ENCODE data around the gene ERVFRD-1.

The ERVFRD-1 gene

DNA sequence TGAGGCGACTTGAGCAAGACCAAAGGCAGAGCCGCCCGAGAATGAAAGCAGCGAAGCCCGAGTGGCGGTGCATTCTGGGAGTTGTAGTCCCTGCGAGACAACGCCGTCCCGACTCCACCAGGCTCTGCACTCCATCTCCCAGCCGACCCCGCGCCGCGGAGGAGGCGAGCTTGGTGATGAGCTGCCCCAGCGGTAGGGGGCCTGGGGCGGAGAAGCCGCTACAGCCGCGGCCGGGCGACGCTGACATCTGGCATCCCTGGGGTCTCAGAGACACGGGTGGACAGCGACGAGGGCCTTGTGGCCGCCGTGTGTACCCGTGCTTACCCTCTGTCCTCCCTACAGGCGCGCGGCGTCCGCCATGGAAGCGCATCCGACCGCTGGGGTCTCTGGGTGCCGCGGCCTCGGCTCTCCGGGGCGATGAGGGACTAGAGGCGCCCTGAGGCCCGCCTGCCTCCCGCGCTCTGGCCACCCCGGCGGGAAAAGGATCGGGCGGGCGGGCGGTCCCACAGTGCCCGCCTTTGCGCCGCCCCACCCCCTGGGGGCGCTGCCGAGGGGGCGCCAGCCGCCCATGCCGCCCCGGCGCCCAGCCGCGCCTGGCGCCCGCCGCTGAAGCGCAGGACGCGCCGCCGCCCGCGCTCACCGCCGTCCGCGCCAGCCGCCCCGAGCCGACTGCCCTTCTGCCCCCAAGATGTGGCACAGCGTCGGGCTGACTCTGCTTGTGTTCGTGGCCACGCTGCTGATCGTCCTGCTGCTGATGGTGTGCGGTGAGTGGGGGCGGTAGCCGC lies 17.7 kb downstream of the ERVFRD-1 start, which contains the start of gene SMIM13 (continued):
- TF ChIP-seq, protein P1, sequence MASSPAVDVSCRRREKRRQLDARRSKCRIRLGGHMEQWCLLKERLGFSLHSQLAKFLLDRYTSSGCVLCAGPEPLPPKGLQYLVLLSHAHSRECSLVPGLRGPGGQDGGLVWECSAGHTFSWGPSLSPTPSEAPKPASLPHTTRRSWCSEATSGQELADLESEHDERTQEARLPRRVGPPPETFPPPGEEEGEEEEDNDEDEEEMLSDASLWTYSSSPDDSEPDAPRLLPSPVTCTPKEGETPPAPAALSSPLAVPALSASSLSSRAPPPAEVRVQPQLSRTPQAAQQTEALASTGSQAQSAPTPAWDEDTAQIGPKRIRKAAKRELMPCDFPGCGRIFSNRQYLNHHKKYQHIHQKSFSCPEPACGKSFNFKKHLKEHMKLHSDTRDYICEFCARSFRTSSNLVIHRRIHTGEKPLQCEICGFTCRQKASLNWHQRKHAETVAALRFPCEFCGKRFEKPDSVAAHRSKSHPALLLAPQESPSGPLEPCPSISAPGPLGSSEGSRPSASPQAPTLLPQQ (tag by site-specific recombination; IDR thresholded peaks at IDR 0.05): peak; percentile 76
- TF ChIP-seq HOXD13 (CRISPR knock-in tag; IDR thresholded peaks at IDR 0.05; ENCODE audit: borderline replicate concordance) (no peak), RBAK (tag by site-specific recombination; IDR thresholded peaks at IDR 0.05) (no peak), ZNF391 (tag by site-specific recombination; IDR thresholded peaks at IDR 0.05; ENCODE audit: borderline replicate concordance, low read depth) (peak; percentile 69; the same call in 1 of the 2 replicates), ZNF843 (tag by site-specific recombination; IDR thresholded peaks at IDR 0.05) (peak; percentile 82), ZNF48 (tag by site-specific recombination; IDR thresholded peaks at IDR 0.05) (no peak), ZNF473 (tag by site-specific recombination; IDR thresholded peaks at IDR 0.05) (no peak), ZNF140 (tag by site-specific recombination; IDR thresholded peaks at IDR 0.05) (no peak), ZNF701 (tag by site-specific recombination; IDR thresholded peaks at IDR 0.05) (no peak), ZNF302 (tag by site-specific recombination; IDR thresholded peaks at IDR 0.05; ENCODE audit: low read depth) (no peak), ZNF2 (tag by site-specific recombination; IDR thresholded peaks at IDR 0.05) (peak; percentile 81), ZNF169 (tag by site-specific recombination; IDR thresholded peaks at IDR 0.05) (no peak), ZFP69B (tag by site-specific recombination; IDR thresholded peaks at IDR 0.05) (peak; percentile 86), KLF9 (tag by site-specific recombination; IDR thresholded peaks at IDR 0.05; ENCODE audit: low read depth) (no peak), ZNF248 (tag by site-specific recombination; IDR thresholded peaks at IDR 0.05) (no peak), ZNF76 (tag by site-specific recombination; IDR thresholded peaks at IDR 0.05; ENCODE audit: borderline replicate concordance, low read depth) (peak; percentile 99), ZNF623 (tag by site-specific recombination; IDR thresholded peaks at IDR 0.05) (no peak; the same call in 1 of the 2 replicates), SETDB1 (IDR thresholded peaks at IDR 0.05; ENCODE audit: insufficient read length, low read length) (no peak)
- TF ChIP-seq, protein P2, sequence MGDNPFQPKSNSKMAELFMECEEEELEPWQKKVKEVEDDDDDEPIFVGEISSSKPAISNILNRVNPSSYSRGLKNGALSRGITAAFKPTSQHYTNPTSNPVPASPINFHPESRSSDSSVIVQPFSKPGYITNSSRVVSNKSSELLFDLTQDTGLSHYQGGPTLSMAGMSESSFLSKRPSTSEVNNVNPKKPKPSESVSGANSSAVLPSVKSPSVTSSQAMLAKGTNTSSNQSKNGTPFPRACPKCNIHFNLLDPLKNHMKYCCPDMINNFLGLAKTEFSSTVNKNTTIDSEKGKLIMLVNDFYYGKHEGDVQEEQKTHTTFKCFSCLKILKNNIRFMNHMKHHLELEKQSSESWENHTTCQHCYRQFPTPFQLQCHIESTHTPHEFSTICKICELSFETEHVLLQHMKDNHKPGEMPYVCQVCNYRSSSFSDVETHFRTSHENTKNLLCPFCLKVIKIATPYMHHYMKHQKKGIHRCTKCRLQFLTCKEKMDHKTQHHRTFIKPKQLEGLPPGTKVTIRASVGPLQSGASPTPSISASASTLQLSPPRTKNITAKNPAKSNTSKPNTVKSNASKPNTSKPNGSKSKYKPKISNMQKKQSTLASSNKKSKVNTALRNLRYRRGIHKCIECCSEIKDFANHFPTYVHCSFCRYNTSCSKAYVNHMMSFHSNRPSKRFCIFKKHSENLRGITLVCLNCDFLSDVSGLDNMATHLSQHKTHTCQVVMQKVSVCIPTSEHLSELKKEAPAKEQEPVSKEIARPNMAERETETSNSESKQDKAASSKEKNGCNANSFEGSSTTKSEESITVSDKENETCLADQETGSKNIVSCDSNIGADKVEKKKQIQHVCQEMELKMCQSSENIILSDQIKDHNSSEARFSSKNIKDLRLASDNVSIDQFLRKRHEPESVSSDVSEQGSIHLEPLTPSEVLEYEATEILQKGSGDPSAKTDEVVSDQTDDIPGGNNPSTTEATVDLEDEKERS (tag by site-specific recombination; IDR thresholded peaks at IDR 0.05): no peak; the same call in 1 of the 2 replicates
- TF ChIP-seq, protein P3, sequence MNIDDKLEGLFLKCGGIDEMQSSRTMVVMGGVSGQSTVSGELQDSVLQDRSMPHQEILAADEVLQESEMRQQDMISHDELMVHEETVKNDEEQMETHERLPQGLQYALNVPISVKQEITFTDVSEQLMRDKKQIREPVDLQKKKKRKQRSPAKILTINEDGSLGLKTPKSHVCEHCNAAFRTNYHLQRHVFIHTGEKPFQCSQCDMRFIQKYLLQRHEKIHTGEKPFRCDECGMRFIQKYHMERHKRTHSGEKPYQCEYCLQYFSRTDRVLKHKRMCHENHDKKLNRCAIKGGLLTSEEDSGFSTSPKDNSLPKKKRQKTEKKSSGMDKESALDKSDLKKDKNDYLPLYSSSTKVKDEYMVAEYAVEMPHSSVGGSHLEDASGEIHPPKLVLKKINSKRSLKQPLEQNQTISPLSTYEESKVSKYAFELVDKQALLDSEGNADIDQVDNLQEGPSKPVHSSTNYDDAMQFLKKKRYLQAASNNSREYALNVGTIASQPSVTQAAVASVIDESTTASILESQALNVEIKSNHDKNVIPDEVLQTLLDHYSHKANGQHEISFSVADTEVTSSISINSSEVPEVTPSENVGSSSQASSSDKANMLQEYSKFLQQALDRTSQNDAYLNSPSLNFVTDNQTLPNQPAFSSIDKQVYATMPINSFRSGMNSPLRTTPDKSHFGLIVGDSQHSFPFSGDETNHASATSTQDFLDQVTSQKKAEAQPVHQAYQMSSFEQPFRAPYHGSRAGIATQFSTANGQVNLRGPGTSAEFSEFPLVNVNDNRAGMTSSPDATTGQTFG (tag by site-specific recombination; IDR thresholded peaks at IDR 0.05; ENCODE audit: borderline replicate concordance): no peak
- TF ChIP-seq, protein P4, sequence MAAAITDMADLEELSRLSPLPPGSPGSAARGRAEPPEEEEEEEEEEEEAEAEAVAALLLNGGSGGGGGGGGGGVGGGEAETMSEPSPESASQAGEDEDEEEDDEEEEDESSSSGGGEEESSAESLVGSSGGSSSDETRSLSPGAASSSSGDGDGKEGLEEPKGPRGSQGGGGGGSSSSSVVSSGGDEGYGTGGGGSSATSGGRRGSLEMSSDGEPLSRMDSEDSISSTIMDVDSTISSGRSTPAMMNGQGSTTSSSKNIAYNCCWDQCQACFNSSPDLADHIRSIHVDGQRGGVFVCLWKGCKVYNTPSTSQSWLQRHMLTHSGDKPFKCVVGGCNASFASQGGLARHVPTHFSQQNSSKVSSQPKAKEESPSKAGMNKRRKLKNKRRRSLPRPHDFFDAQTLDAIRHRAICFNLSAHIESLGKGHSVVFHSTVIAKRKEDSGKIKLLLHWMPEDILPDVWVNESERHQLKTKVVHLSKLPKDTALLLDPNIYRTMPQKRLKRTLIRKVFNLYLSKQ (tag by site-specific recombination; IDR thresholded peaks at IDR 0.05; ENCODE audit: borderline replicate concordance): no peak
- TF ChIP-seq, protein P5, sequence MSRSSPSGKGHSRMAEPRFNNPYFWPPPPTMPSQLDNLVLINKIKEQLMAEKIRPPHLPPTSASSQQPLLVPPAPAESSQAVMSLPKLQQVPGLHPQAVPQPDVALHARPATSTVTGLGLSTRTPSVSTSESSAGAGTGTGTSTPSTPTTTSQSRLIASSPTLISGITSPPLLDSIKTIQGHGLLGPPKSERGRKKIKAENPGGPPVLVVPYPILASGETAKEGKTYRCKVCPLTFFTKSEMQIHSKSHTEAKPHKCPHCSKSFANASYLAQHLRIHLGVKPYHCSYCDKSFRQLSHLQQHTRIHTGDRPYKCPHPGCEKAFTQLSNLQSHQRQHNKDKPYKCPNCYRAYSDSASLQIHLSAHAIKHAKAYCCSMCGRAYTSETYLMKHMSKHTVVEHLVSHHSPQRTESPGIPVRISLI (tag by site-specific recombination; IDR thresholded peaks at IDR 0.05): no peak
- TF ChIP-seq, protein P6, sequence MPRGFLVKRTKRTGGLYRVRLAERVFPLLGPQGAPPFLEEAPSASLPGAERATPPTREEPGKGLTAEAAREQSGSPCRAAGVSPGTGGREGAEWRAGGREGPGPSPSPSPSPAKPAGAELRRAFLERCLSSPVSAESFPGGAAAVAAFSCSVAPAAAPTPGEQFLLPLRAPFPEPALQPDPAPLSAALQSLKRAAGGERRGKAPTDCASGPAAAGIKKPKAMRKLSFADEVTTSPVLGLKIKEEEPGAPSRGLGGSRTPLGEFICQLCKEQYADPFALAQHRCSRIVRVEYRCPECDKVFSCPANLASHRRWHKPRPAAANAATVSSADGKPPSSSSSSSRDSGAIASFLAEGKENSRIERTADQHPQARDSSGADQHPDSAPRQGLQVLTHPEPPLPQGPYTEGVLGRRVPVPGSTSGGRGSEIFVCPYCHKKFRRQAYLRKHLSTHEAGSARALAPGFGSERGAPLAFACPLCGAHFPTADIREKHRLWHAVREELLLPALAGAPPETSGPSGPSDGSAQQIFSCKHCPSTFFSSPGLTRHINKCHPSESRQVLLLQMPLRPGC (tag by site-specific recombination; IDR thresholded peaks at IDR 0.05): peak; percentile 77
- TF ChIP-seq, protein P7, sequence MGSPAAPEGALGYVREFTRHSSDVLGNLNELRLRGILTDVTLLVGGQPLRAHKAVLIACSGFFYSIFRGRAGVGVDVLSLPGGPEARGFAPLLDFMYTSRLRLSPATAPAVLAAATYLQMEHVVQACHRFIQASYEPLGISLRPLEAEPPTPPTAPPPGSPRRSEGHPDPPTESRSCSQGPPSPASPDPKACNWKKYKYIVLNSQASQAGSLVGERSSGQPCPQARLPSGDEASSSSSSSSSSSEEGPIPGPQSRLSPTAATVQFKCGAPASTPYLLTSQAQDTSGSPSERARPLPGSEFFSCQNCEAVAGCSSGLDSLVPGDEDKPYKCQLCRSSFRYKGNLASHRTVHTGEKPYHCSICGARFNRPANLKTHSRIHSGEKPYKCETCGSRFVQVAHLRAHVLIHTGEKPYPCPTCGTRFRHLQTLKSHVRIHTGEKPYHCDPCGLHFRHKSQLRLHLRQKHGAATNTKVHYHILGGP (tag by site-specific recombination; IDR thresholded peaks at IDR 0.05): no peak
- TF ChIP-seq, protein P8, sequence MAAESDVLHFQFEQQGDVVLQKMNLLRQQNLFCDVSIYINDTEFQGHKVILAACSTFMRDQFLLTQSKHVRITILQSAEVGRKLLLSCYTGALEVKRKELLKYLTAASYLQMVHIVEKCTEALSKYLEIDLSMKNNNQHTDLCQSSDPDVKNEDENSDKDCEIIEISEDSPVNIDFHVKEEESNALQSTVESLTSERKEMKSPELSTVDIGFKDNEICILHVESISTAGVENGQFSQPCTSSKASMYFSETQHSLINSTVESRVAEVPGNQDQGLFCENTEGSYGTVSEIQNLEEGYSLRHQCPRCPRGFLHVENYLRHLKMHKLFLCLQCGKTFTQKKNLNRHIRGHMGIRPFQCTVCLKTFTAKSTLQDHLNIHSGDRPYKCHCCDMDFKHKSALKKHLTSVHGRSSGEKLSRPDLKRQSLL (tag by site-specific recombination; IDR thresholded peaks at IDR 0.05): no peak
